Karpas-422 (cell line): ENCODE measurements around the gene COL5A1. TPM values are rescaled to one million over a fixed set of nuclear protein-coding genes. Genes with fewer than 3 reads are reported as not detected.

Source experiments
- DNase-seq: peaks from one replicate; pipeline ENCODE4 v3.0.0-alpha.2; 2015
- H2AFZ ChIP-seq: fragments of 200-600 bp; sonication (generic); 2 replicates; pipeline ENCODE4 v1.6.1; 2014; ENCODE audit warnings: antibody characterized with exemption, low read length, mixed read lengths
- H3K27ac ChIP-seq: fragments of 200-600 bp; sonication (generic); 2 replicates; pipeline ENCODE4 v1.5.1; 2014; ENCODE audit warnings: mild to moderate bottlenecking, low read length, moderate library complexity
- H3K27me3 ChIP-seq: fragments of 200-600 bp; sonication (generic); 2 replicates; pipeline ENCODE4 v1.6.1; 2014; ENCODE audit warnings: low read length, mixed read lengths
- H3K36me3 ChIP-seq: fragments of 200-600 bp; sonication (generic); 2 replicates; pipeline ENCODE4 v1.6.1; 2014; ENCODE audit warnings: low read length, mixed read lengths; ENCODE audit not compliant: insufficient read depth
- H3K4me1 ChIP-seq: fragments of 200-600 bp; sonication (generic); 2 replicates; pipeline ENCODE4 v1.6.1; 2014; ENCODE audit warnings: mild to moderate bottlenecking, low read length, mixed read lengths
- H3K4me2 ChIP-seq: fragments of 200-600 bp; sonication (generic); 2 replicates; pipeline ENCODE4 v1.6.1; 2014; ENCODE audit warnings: low read length, low read depth, mild to moderate bottlenecking; ENCODE audit not compliant: poor library complexity, severe bottlenecking
- H3K4me3 ChIP-seq: fragments of 200-600 bp; sonication (generic); 2 replicates; pipeline ENCODE4 v1.5.1; 2014; ENCODE audit warnings: mild to moderate bottlenecking, antibody characterized with exemption, low read length, mixed read lengths
- H3K79me2 ChIP-seq: fragments of 200-600 bp; sonication (generic); 2 replicates; pipeline ENCODE4 v1.6.1; 2014; ENCODE audit warnings: mild to moderate bottlenecking, low read length, mixed read lengths
- H3K9ac ChIP-seq: fragments of 200-600 bp; sonication (generic); 2 replicates; pipeline ENCODE4 v1.6.0; 2014; ENCODE audit warnings: low read length
- H3K9me2 ChIP-seq: fragments of 200-600 bp; sonication (generic), shearing (Covaris generic); replicated peaks from 2 replicates; pipeline ENCODE4 v1.6.0; 2014; ENCODE audit warnings: mild to moderate bottlenecking, low read length, moderate library complexity; ENCODE audit not compliant: insufficient read depth
- H3K9me3 ChIP-seq: fragments of 300-700, 200-600 bp; sonication (generic); 2 replicates; pipeline ENCODE4 v1.6.1; 2014; ENCODE audit warnings: low read length, mixed read lengths
- H4K20me1 ChIP-seq: fragments of 200-600 bp; sonication (generic); 2 replicates; pipeline ENCODE4 v1.6.1; 2014; ENCODE audit warnings: mild to moderate bottlenecking, antibody characterized with exemption, low read length, low read depth; ENCODE audit not compliant: insufficient read depth
- total RNA-seq: library from RNA; depleted of rRNA; stranded (reverse); fragments of >200 nt; shearing (Covaris generic); gene quantifications from 2 replicates; pipeline ENCODE4 v1.2.3, GENCODE V29; 2014; ENCODE audit warnings: low replicate concordance

The COL5A1 gene
- total RNA-seq, 1 experiment from 2014 or later = not detected

DNA sequence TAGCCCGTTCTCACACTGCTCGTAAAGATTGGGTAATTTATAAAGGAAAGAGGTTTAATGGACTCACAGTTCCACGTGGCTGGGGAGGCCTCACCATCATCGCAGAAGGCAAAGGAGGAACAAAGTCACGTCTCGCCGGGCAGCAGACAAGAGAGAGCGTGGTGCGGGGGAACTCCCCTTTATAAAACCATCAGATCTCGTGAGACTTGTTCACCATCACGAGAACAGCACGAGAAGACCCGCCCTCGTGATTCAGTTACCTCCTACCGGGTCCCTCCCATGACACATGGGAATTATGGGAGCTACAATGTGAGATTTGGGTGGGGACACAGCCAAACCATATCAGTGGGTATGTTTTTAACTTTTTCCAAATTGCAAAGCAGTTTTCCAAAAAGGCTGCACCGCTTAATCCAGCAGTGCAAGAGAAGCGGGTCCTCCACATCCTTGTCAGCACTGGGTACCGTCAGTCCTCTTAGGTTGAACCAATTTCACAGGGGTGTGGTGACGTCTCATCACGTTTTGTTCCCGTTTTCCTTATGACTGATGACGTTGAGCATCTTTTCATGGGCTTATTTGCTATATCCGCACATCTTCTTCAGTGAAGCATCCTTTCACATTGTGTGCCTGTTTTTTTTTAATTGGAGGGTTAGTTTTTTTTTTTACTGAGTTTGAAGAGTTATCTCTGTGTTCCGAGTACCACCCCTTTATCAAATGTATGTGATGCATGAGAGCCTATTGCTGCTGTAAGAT is 231.1 kb downstream of the COL5A1 start:
- no peaks in the 10 kb centered on the region for H3K27me3 ChIP-seq
- no peak overlapping the region for H3K27ac ChIP-seq
- H3K4me3 ChIP-seq = no peak overlapping the region
- no peak for DNase-seq
- H3K4me1 ChIP-seq = peaks cover 7% of the 10 kb centered on the region
- no peak overlapping the region for H2AFZ ChIP-seq
- peaks cover 4% of the 10 kb centered on the region for H3K9me2 ChIP-seq
- H4K20me1 ChIP-seq = no peaks in the 10 kb centered on the region
- H3K36me3 ChIP-seq = no peaks in the 10 kb centered on the region
- no peaks in the 10 kb centered on the region for H3K9me3 ChIP-seq
- H3K79me2 ChIP-seq = no peaks in the 10 kb centered on the region
- H3K4me2 ChIP-seq = no peak overlapping the region
- H3K9ac ChIP-seq = no peak overlapping the region

DNA sequence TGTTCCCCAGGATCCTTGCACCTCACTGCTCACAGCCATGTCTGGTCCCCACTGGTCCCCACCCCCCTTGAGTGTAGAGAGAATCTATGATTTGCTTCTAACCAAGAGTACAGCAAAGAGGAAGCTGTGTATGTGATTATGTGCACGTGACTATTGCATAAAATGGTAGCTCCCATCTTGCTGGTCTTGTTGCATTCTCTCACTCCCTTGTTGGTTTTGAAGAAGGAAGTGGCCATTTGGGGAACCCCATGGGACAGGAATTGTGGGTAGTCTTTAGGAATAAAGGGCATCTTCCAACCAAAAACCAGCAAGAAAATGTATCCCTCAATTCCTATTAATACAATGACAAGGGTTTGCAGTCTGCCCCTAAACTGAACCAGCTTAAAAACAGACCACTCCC is 233.8 kb downstream of the COL5A1 start:
- Histone ChIP-seq H3K4me2 (no peak overlapping the region), H2AFZ (no peak overlapping the region; the same call in 1 of the 2 replicates), H3K9me2 (peaks cover 4% of the 10 kb centered on the region), H3K79me2 (no peaks in the 10 kb centered on the region), H3K36me3 (no peaks in the 10 kb centered on the region), H4K20me1 (no peaks in the 10 kb centered on the region), H3K27ac (no peak overlapping the region), H3K4me3 (no peak overlapping the region), H3K27me3 (no peaks in the 10 kb centered on the region), H3K4me1 (no peaks in the 10 kb centered on the region), H3K9ac (no peak overlapping the region), H3K9me3 (no peaks in the 10 kb centered on the region)
- no peak for DNase-seq

DNA sequence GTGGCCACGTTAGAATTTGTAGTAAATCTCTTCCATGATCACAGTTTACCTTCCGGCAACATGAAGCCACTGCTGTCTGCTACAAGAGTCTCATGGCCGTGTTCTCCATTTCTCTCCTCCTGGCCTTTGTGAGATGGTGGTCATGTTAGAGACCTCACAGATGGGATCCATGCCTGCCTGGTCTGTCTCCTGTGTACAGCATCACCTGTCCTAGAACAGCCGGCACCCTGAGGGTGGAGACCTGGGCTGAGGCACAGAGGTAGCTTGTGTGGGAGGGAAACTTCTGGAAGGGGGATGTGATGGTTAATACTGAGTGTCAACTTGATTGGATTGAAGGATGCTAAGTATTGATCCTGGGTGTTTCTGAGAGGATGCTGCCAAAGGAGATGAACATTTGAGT is 235.9 kb downstream of the COL5A1 start:
- Histone ChIP-seq H3K4me2 (no peak overlapping the region), H2AFZ (no peak overlapping the region), H3K36me3 (no peaks in the 10 kb centered on the region), H4K20me1 (no peaks in the 10 kb centered on the region), H3K79me2 (no peaks in the 10 kb centered on the region), H3K9ac (no peak overlapping the region), H3K9me3 (no peaks in the 10 kb centered on the region), H3K27me3 (no peaks in the 10 kb centered on the region), H3K9me2 (peaks cover 4% of the 10 kb centered on the region), H3K27ac (no peak overlapping the region), H3K4me1 (no peaks in the 10 kb centered on the region), H3K4me3 (no peak overlapping the region)
- no peak for DNase-seq

DNA sequence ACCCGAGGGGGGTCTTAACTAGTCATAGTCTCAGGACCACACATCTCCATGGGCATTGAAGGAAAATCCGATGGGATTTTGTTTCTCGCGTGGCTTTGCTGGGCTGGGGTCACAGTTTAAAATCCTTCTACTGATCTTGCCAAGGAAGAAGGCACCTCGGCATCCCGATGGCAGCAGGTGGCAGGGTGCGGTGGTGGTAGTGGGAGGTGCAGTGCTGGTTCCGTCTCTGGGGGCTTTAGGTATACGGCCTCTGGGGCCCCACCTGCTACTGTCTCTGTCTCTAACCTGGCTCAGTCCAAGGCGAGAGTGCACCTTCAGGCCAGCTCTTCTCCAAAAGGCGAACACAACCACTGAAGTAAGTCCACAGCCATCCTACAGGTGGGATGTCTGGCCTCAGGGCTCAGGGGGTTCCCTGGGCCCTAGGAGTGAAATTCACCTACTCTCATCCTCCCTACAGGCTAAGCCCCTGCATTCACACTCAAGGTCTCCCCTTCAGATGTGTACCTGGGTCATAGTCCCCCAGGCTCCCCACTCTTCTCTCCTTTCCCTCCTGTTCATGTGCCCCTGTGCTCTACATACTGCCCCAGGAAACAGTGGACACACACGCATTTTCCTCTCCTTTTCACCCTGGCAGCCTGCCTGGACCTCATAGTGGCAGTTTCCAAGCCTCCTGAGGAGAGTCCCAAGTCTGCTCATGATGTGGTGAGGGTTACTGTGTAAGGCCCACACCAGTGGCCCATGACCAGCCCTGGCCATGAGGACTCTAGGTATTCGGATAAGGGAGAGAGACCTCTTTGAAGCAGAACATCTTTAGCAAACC is 238.3 kb downstream of the COL5A1 start:
- Histone ChIP-seq H3K9ac (no peak overlapping the region), H3K27me3 (no peaks in the 10 kb centered on the region), H3K4me3 (no peak overlapping the region), H3K9me2 (peaks cover 4% of the 10 kb centered on the region), H4K20me1 (no peaks in the 10 kb centered on the region), H3K79me2 (no peaks in the 10 kb centered on the region), H3K9me3 (no peaks in the 10 kb centered on the region), H3K4me2 (no peak overlapping the region), H3K4me1 (no peaks in the 10 kb centered on the region), H3K27ac (no peak overlapping the region), H2AFZ (no peak overlapping the region), H3K36me3 (no peaks in the 10 kb centered on the region)
- no peak for DNase-seq

DNA sequence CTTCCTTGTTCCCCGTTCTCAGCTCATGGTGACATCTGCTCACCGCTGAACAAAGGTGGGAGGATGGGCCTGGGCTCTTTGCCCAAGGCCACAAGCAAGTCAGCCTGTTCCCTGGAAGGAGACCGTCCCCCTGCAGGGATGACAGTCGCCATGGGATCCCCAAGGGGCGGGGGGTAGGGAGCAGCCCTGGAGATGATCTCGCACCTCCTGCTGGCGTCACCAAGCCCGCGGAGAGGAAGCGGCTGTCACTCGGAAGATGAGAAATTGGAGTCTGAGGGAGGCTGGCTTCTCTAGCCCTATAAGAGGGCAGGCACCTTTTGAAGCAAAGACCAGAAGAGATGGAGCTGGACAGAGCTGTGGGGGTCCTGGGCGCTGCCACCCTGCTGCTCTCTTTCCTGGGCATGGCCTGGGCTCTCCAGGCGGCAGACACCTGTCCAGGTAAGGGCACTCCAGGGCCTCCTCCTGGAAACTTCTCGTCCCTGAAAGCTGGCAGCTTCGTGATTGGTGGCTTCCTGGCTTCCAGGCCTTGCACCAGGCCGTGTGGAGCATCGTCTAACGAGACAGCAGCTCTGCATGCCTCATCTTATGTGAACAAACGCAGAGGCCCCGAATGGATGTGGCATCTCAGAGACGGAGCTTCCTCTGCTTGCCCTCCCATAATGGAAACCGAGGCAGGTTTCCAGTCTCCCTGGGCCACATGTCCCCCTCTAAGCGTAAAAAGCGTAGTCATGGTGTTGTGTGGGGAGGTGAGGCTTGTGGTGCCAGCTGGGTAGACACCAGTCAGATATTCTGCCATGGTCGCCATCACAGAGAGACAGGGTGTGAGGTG is 239.1 kb downstream of the COL5A1 start, which contains the start of gene FCN2:
TSS of gene FCN2 (plus strand) at position 327 of the 829 bp plus-strand sequence. CDS start at position 339, 12 bp downstream.
- DNase-seq = no peak
- no peaks in the 10 kb centered on the region for H3K79me2 ChIP-seq
- H3K36me3 ChIP-seq = no peaks in the 10 kb centered on the region
- no peak within 1 kb of the TSS for H3K27ac ChIP-seq
- H3K4me3 ChIP-seq = no peak within 1 kb of the TSS
- H3K4me1 ChIP-seq = no peaks in the 10 kb centered on the region
- no peaks in the 10 kb centered on the region for H3K27me3 ChIP-seq
- no peaks in the 10 kb centered on the region for H4K20me1 ChIP-seq
- H2AFZ ChIP-seq = no peak within 1 kb of the TSS
- H3K9me2 ChIP-seq = peaks cover 2% of the 10 kb centered on the region
- H3K9ac ChIP-seq = no peak within 1 kb of the TSS
- no peaks in the 10 kb centered on the region for H3K9me3 ChIP-seq
- no peak within 1 kb of the TSS for H3K4me2 ChIP-seq

DNA sequence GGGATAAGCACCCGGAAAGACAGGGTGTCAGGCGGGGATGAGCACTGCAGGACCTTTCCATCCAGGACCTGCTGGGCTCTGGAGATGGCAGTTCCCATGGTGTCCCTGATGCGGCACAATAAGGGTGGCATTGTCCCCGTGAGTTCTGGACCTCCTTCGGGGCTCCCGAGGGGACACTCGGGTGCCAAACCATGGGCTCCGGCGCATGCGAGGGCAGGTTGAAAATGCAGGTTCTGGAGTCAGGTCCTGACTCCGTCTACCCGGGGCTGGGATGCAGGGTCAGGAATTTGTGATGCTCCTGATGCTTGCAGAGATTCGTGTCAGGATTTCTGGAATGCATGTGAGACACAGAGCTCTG is 239.7 kb downstream of the COL5A1 start:
- DNase-seq = no peak
- no peak overlapping the region for H3K4me2 ChIP-seq

DNA sequence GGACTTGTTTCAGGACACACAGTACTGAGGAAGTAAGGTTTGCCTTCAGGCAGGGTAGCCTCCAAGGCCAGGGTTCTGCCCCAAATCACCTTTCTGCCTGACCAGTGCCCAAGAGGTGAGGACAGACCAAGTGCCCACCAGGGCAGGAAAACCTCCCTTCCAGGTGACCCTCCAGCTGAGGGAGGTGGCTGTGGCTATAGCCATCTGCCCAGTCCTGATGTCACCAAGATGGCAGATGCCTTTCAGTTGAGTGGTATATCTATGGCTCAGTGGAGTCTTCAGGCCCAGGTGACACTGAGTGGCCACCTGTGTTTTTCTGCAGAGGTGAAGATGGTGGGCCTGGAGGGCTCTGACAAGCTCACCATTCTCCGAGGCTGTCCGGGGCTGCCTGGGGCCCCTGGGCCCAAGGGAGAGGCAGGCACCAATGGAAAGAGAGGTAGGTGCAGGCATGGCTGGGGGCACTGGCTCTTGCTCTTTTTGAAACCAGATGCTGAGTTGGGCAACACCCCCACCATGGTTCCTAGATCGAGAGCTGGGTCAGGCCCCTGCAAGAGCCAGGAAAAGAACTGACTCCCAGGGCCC is 240.7 kb downstream of the COL5A1 start:
- Histone ChIP-seq H3K79me2 (no peaks in the 10 kb centered on the region), H3K27me3 (no peaks in the 10 kb centered on the region), H4K20me1 (no peaks in the 10 kb centered on the region), H3K9ac (no peak overlapping the region), H2AFZ (no peak overlapping the region), H3K9me3 (no peaks in the 10 kb centered on the region), H3K4me1 (no peaks in the 10 kb centered on the region), H3K9me2 (no peaks in the 10 kb centered on the region), H3K4me2 (no peak overlapping the region), H3K4me3 (no peak overlapping the region), H3K27ac (no peak overlapping the region), H3K36me3 (no peaks in the 10 kb centered on the region)
- DNase-seq = no peak

More for the DNA sequence above, 239.7 kb downstream of the COL5A1 start:
- Histone ChIP-seq H3K36me3 (no peaks in the 10 kb centered on the region), H3K4me3 (no peak overlapping the region), H4K20me1 (no peaks in the 10 kb centered on the region), H3K27me3 (no peaks in the 10 kb centered on the region), H3K27ac (no peak overlapping the region), H3K9me2 (no peaks in the 10 kb centered on the region), H3K4me1 (no peaks in the 10 kb centered on the region), H3K79me2 (no peaks in the 10 kb centered on the region), H3K9me3 (no peaks in the 10 kb centered on the region), H2AFZ (no peak overlapping the region), H3K9ac (no peak overlapping the region)
